Upper lobe of left lung (tissue), 6 donors: Measurements from ENCODE around the gene CRTC2. TPM values are rescaled to one million over a fixed set of nuclear protein-coding genes. Genes with fewer than 3 reads are reported as not detected.
"Not testable (repeated sequence)": the region's sequence is repeated elsewhere in the genome, so short reads cannot be mapped to it uniquely, and the experiment has no call there.

Source experiments
- ATAC-seq, 2 donors: fragments of 200-7000 bp; cut with Tn5 transposase; one replicate each; pipeline ENCODE4 v1.9.1; 2022; ENCODE audit warnings: mild to moderate bottlenecking in 2 of 2, moderate library complexity in 2 of 2; ENCODE audit not compliant: low FRiP score in 2 of 2
- DNase-seq, 2 donors: peaks; one replicate each; pipeline ENCODE4 v3.0.0-alpha.2; 2019 to 2020
- H3K27ac ChIP-seq, 4 donors: fragments of 200-600 bp; sonication (generic); one replicate each; pipeline ENCODE4 v1.5.1; 2016 to 2019
- H3K27me3 ChIP-seq, 4 donors: fragments of 200-600 bp; sonication (generic); one replicate each; pipeline ENCODE4 v1.5.1; 2017 to 2019
- H3K36me3 ChIP-seq, 4 donors: fragments of 200-600 bp; sonication (generic); one replicate each; pipeline ENCODE4 v1.5.1; 2016 to 2019
- H3K4me1 ChIP-seq, 4 donors: fragments of 200-600 bp; sonication (generic); one replicate each; pipeline ENCODE4 v1.5.1; 2018 to 2019
- H3K4me3 ChIP-seq, 4 donors: fragments of 200-600 bp; sonication (generic); one replicate each; pipeline ENCODE4 v1.5.1; 2017 to 2019; ENCODE audit warnings: mild to moderate bottlenecking in 2 of 4, moderate library complexity in 1 of 4
- H3K9me3 ChIP-seq, 4 donors: fragments of 200-600 bp; sonication (generic); one replicate each; pipeline ENCODE4 v1.5.1; 2018 to 2019
- EP300 ChIP-seq, 4 donors: sonication (generic); formaldehyde crosslinking; IDR thresholded peaks; one replicate each; pipeline ENCODE4 v1.5.1; 2017; ENCODE audit warnings: antibody characterized with exemption in 4 of 4, control low read depth in 2 of 4
- POLR2A ChIP-seq, 4 donors: fragments of 450-650 bp; IDR thresholded peaks; one replicate each; pipeline ENCODE4 v1.5.1; 2016 to 2017; ENCODE audit warnings: antibody characterized with exemption in 4 of 4, mild to moderate bottlenecking in 2 of 4
- POLR2AphosphoS5 ChIP-seq, 2 donors: sonication (generic); formaldehyde crosslinking; IDR thresholded peaks; one replicate each; pipeline ENCODE4 v1.5.1; 2017; ENCODE audit warnings: antibody characterized with exemption in 2 of 2
- whole genome bisulfite sequencing, 2 donors: methylation state at CpG; one replicate each; pipeline ENCODE4 v1.1.5; 2017 to 2018; 5-methylcytosine and 5-hydroxymethylcytosine counted together
- total RNA-seq, 6 donors: library from RNA; depleted of rRNA in 4 of 6; stranded (reverse); fragments of >200 nt in 4 of 6; gene quantifications; one replicate each; pipeline versions ENCODE4 v1.1.0 to v1.2.1, GENCODE V29; 2016 to 2021
- TF ChIP-seq, protein P1 (sequence below), 6 experiments: fragments of 450-650 bp in 4 of 6; fragments of 200-600 bp in 2 of 6; sonication (generic) in 2 of 6; IDR thresholded peaks; one replicate each; pipeline ENCODE4 v1.5.1; 2016 to 2019; ENCODE audit warnings: antibody characterized with exemption in 6 of 6
- donor health status: DM: no; HTN: no; CAD: no; lungs with moderate emphysema.
- donor health status: DM: no; HTN: yes; CAD: no; lungs with severe emphysema.

Gene CRTC2
- total RNA-seq, 6 donors from 2014 or later: 19.4 to 93.2 (median 37.6) TPM

GRCh38 chr1:153987621-153988020 lies 29.2 kb upstream of the CRTC2 start:
- peaks cover 6 to 19% (median 9%) of the 10 kb centered on the region in 4 donors for H3K36me3 ChIP-seq
- ATAC-seq (no peak), DNase-seq (no peak)
- no peaks in the 10 kb centered on the region for H3K27me3 ChIP-seq
- H3K4me3 ChIP-seq: no peak overlapping the region
- WGBS, 2 donors: 85 to 90% methylated on average over 8 of the region's 8 CpGs
- H3K4me1 ChIP-seq: peaks cover 35 to 50% (median 41%) of the 10 kb centered on the region in 4 donors
- no peaks in the 10 kb centered on the region for H3K9me3 ChIP-seq
- TF ChIP-seq, protein P1, sequence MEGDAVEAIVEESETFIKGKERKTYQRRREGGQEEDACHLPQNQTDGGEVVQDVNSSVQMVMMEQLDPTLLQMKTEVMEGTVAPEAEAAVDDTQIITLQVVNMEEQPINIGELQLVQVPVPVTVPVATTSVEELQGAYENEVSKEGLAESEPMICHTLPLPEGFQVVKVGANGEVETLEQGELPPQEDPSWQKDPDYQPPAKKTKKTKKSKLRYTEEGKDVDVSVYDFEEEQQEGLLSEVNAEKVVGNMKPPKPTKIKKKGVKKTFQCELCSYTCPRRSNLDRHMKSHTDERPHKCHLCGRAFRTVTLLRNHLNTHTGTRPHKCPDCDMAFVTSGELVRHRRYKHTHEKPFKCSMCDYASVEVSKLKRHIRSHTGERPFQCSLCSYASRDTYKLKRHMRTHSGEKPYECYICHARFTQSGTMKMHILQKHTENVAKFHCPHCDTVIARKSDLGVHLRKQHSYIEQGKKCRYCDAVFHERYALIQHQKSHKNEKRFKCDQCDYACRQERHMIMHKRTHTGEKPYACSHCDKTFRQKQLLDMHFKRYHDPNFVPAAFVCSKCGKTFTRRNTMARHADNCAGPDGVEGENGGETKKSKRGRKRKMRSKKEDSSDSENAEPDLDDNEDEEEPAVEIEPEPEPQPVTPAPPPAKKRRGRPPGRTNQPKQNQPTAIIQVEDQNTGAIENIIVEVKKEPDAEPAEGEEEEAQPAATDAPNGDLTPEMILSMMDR (IDR thresholded peaks at IDR 0.05): no peak
- TF ChIP-seq POLR2AphosphoS5 (IDR thresholded peaks at IDR 0.05): no peak
- no peak for TF ChIP-seq POLR2A (IDR thresholded peaks at IDR 0.05)
- no peak for TF ChIP-seq EP300 (IDR thresholded peaks at IDR 0.05)
- H3K27ac ChIP-seq: peak overlapping the region in 2 of 4 donors; percentile 89 to 90

GRCh38 chr1:153985941-153986761 lies 27.7 kb upstream of the CRTC2 start, which contains the start of gene RAB13:
Gene RAB13, minus strand, starts transcription at chr1:153986339. Its CDS starts 103 bp downstream, at chr1:153986236.
- TF ChIP-seq POLR2A (IDR thresholded peaks at IDR 0.05): peak in 1 of 4 donors; percentile 60
- TF ChIP-seq POLR2AphosphoS5 (IDR thresholded peaks at IDR 0.05): peak; percentile 11 to 83
- TF ChIP-seq EP300 (IDR thresholded peaks at IDR 0.05): no peak
- H3K36me3 ChIP-seq: peaks cover 0 to 18% (median 6%) of the 10 kb centered on the region in 4 donors
- H3K4me3 ChIP-seq: peak within 1 kb of the TSS; percentile 53 to 64 (median 58)
- ATAC-seq (peak; percentile 91 to 93), DNase-seq (peak; percentile 90 to 91)
- H3K27ac ChIP-seq: peak within 1 kb of the TSS; percentile 83 to 90 (median 89)
- no peaks in the 10 kb centered on the region for H3K27me3 ChIP-seq
- H3K4me1 ChIP-seq: peaks cover 23 to 35% (median 28%) of the 10 kb centered on the region in 4 donors
- no peaks in the 10 kb centered on the region for H3K9me3 ChIP-seq
- 2 to 6% methylated on average over 28 to 32 of the region's 32 CpGs for WGBS, 2 donors

- peaks cover 23 to 35% (median 28%) of the 10 kb centered on the region in 4 donors for H3K4me1 ChIP-seq
These were observed 27.0 kb upstream of the CRTC2 start for GRCh38 chr1:153985341-153985912.

DNA sequence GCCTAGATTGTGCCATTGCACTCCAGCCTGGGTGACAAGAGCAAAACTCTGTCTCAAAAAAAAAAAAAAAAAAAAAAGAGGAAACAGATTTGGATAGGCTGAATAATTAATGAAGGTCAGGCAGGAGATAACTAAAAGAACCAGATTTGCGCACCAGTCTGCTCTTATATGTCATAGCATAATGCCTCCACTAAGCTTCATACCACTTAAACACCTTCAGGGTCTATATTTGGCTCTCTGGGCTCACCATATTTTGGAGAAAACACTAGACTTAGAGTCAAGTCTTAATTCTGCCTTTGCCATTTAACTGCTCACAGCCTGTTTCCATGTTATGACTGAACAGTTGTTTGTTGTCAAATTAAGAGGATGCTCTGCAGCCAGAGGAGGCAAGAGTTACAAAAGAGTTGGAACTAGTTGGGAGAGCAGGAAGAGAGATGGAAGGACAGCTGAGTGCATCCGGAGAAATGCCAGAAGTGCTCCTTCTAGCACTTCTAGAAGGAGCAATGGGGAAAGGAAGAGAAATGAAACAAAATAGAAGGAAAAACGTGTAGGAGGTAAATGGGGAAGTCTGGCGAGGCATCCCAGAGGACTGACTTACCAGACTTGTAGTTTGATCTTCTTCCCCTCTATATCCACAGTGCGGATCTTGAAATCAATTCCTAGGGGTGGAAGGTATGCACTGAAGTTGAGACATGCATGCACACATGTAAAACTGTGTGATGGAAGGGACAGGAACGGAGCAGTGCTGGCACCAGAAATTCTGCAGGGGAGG lies 25.9 kb upstream of the CRTC2 start:
- TF ChIP-seq POLR2A (IDR thresholded peaks at IDR 0.05): no peak
- TF ChIP-seq EP300 (IDR thresholded peaks at IDR 0.05): no peak
- TF ChIP-seq POLR2AphosphoS5 (IDR thresholded peaks at IDR 0.05): no peak
- TF ChIP-seq, protein P1 (IDR thresholded peaks at IDR 0.05): no peak
- no peak for ATAC-seq
- no peaks in the 10 kb centered on the region for H3K27me3 ChIP-seq
- H3K4me3 ChIP-seq: peak overlapping the region in 3 of 4 donors; percentile 58 to 64 (median 58)
- no peak for DNase-seq
- 61 to 67% methylated on average over 6 of the region's 6 CpGs for WGBS, 2 donors
- H3K4me1 ChIP-seq: peaks cover 16 to 28% (median 25%) of the 10 kb centered on the region in 4 donors
- H3K9me3 ChIP-seq: no peaks in the 10 kb centered on the region
- H3K27ac ChIP-seq: peak overlapping the region in 3 of 4 donors; percentile 89 to 90 (median 89)
- H3K36me3 ChIP-seq: peaks cover 0 to 24% (median 6%) of the 10 kb centered on the region in 4 donors

More at GRCh38 chr1:153985341-153985912, 27.0 kb upstream of the CRTC2 start:
- no peaks in the 10 kb centered on the region for H3K9me3 ChIP-seq
- H3K36me3 ChIP-seq: peaks cover 0 to 24% (median 6%) of the 10 kb centered on the region in 4 donors
- WGBS, 2 donors: 13 to 17% methylated on average over 7 of the region's 7 CpGs
- peak in 1 of 2 donors; percentile 64 for ATAC-seq
- peak overlapping the region; percentile 83 to 90 (median 89) for H3K27ac ChIP-seq
- peak in 1 of 2 donors; percentile 52 for DNase-seq
- no peaks in the 10 kb centered on the region for H3K27me3 ChIP-seq
- peak overlapping the region; percentile 53 to 64 (median 58) for H3K4me3 ChIP-seq
- TF ChIP-seq POLR2AphosphoS5 (IDR thresholded peaks at IDR 0.05): peak; percentile 63 to 64
- peak in 1 of 4 donors; percentile 53 for TF ChIP-seq POLR2A (IDR thresholded peaks at IDR 0.05)
- TF ChIP-seq, protein P1 (IDR thresholded peaks at IDR 0.05): no peak
- no peak for TF ChIP-seq EP300 (IDR thresholded peaks at IDR 0.05)

- H3K27ac ChIP-seq, DNase-seq, ATAC-seq, H3K9me3 ChIP-seq, H3K27me3 ChIP-seq, H3K4me3 ChIP-seq: not testable (repeated sequence)
- peaks cover 15 to 34% (median 27%) of the 10 kb centered on the region in 4 donors for H3K4me1 ChIP-seq
- peaks cover 0 to 24% (median 6%) of the 10 kb centered on the region in 4 donors for H3K36me3 ChIP-seq
- 79 to 80% methylated on average over 2 of the region's 2 CpGs for WGBS, 2 donors
These were observed 23.3 kb upstream of the CRTC2 start for GRCh38 chr1:153981735-153982134.

DNA sequence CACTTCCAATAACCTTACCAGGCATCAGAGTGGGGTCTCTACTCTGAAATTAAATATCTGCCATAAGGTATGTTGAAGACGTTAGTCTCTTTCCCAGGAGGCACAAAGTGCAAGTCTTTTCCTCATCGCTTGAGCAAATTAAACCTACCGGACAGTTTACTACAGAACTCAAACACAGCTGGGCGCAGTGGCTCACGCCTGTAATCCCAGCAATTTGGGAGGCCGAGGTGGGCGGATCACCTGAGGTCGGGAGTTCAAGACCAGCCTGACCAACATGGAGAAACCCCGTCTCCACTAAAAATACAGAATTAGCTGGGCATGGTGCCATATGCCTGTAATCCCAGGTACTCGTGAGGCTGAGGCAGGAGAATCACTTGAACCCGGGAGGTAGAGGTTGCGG lies 20.7 kb upstream of the CRTC2 start:
- H3K27ac ChIP-seq, ATAC-seq: not testable (repeated sequence)
- peaks cover 16 to 22% (median 19%) of the 10 kb centered on the region in 4 donors for H3K4me1 ChIP-seq

More for the DNA sequence above, 20.7 kb upstream of the CRTC2 start:
- not testable (repeated sequence) for H3K9me3 ChIP-seq, DNase-seq, H3K27me3 ChIP-seq, H3K4me3 ChIP-seq
- 92 to 93% methylated on average over 12 of the region's 12 CpGs for WGBS, 2 donors
- H3K36me3 ChIP-seq: peaks cover 3 to 45% (median 23%) of the 10 kb centered on the region in 4 donors
